ENCODE results near the gene CPNE9.

Gene CPNE9

GRCh38 chr3:9703736-9704346 is at the start of gene CPNE9:
CPNE9 (plus strand) TSS chr3:9703833; CDS start chr3:9703997, 164 bp downstream.
- no peak for DNase-seq (ENCODE audit: low read depth in 2 of 2)

- DNase-seq (ENCODE audit: low read depth in 2 of 2): no peak
Observed at GRCh38 chr3:9659849-9660248, 43.8 kb upstream of the CPNE9 start.

- no peak for DNase-seq (ENCODE audit: low read depth in 2 of 2)
Observed at GRCh38 chr3:9660972-9661371, 42.7 kb upstream of the CPNE9 start.

- no peak for DNase-seq (ENCODE audit: low read depth in 2 of 2)
Observed at GRCh38 chr3:9664119-9664751, 39.4 kb upstream of the CPNE9 start.

- DNase-seq (ENCODE audit: low read depth in 2 of 2): no peak
Observed at GRCh38 chr3:9666704-9667445, 36.8 kb upstream of the CPNE9 start.

- DNase-seq (ENCODE audit: low read depth in 2 of 2): no peak
Observed at GRCh38 chr3:9669277-9669676, 34.4 kb upstream of the CPNE9 start.

GRCh38 chr3:9669720-9670432 is 33.8 kb upstream of the CPNE9 start:
- DNase-seq (ENCODE audit: low read depth in 2 of 2): no peak

- DNase-seq (ENCODE audit: low read depth in 2 of 2): no peak
Observed at GRCh38 chr3:9673082-9673481, 30.6 kb upstream of the CPNE9 start.

- DNase-seq (ENCODE audit: low read depth in 2 of 2): no peak
Observed at GRCh38 chr3:9673752-9674151, 29.9 kb upstream of the CPNE9 start.

GRCh38 chr3:9675736-9676290 is 27.8 kb upstream of the CPNE9 start:
- no peak for DNase-seq (ENCODE audit: low read depth in 2 of 2)

- DNase-seq (ENCODE audit: low read depth in 2 of 2): no peak
Observed at GRCh38 chr3:9676785-9677184, 26.8 kb upstream of the CPNE9 start.

GRCh38 chr3:9678493-9678892 is 25.1 kb upstream of the CPNE9 start:
- DNase-seq (ENCODE audit: low read depth in 2 of 2): no peak

GRCh38 chr3:9679476-9680080 is 24.1 kb upstream of the CPNE9 start:
- DNase-seq (ENCODE audit: low read depth in 2 of 2): no peak

GRCh38 chr3:9681011-9681722 is 22.5 kb upstream of the CPNE9 start:
- DNase-seq (ENCODE audit: low read depth in 2 of 2): no peak

- no peak for DNase-seq (ENCODE audit: low read depth in 2 of 2)
Observed at GRCh38 chr3:9681723-9682081, 21.9 kb upstream of the CPNE9 start.

- no peak for DNase-seq (ENCODE audit: low read depth in 2 of 2)
Observed at GRCh38 chr3:9682096-9682495, 21.5 kb upstream of the CPNE9 start.

- no peak for DNase-seq (ENCODE audit: low read depth in 2 of 2)
Observed at GRCh38 chr3:9683426-9683825, 20.2 kb upstream of the CPNE9 start.

- DNase-seq (ENCODE audit: low read depth in 2 of 2): no peak
Observed at GRCh38 chr3:9685216-9686049, 18.2 kb upstream of the CPNE9 start.

- no peak for DNase-seq (ENCODE audit: low read depth in 2 of 2)
Observed at GRCh38 chr3:9686050-9686550, 17.5 kb upstream of the CPNE9 start.

- no peak for DNase-seq (ENCODE audit: low read depth in 2 of 2)
Observed at GRCh38 chr3:9686703-9687102, 16.9 kb upstream of the CPNE9 start.

All from stimulated activated CD8-positive, alpha-beta memory T cell treated with anti-CD3 and anti-CD28 coated beads, Interleukin-7, amount 100 ng/mL, for 4 hours (primary cell).